Measurements from ENCODE around the gene IL12B.
"Not testable (repeated sequence)": the region's sequence is repeated elsewhere in the genome, so short reads cannot be mapped to it uniquely, and the experiment has no call there.

Gene IL12B

GRCh38 chr5:159303286-159303685 lies 27.0 kb downstream of the IL12B start:
- no peaks in the 10 kb centered on the region for H3K79me2 ChIP-seq (ENCODE audit: insufficient read depth, low read length)
- H3K4me3 ChIP-seq (ENCODE audit: insufficient read depth, low read length, poor library complexity, severe bottlenecking), result no peak overlapping the region
- H4K20me1 ChIP-seq (ENCODE audit: low read depth, low read length), result no peaks in the 10 kb centered on the region
- H3K4me2 ChIP-seq (ENCODE audit: low read depth, low read length, poor library complexity, severe bottlenecking), result no peak overlapping the region
- H3K27ac ChIP-seq (ENCODE audit: low read depth, low read length), result no peak overlapping the region
- 0 out of 2 replicates have a peak, but pooled peaks cover 10% of the 10 kb centered on the region for H3K9me3 ChIP-seq (ENCODE audit: insufficient read depth, low read length)
- H3K9ac ChIP-seq (ENCODE audit: low read length), result no peak overlapping the region
- H2AFZ ChIP-seq (ENCODE audit: low read depth, low read length, severe bottlenecking), result no peak overlapping the region
- H3K36me3 ChIP-seq (ENCODE audit: low read length), result peaks cover 2% of the 10 kb centered on the region; the same call in 1 of the 2 replicates
- H3K9me2 ChIP-seq (replicated peaks; ENCODE audit: insufficient read depth, low read length), result no peaks in the 10 kb centered on the region
- no peaks in the 10 kb centered on the region for H3K27me3 ChIP-seq (ENCODE audit: low read length)
- H3F3A ChIP-seq (ENCODE audit: insufficient read depth), result no peaks in the 10 kb centered on the region
- TF ChIP-seq EZH2phosphoT487 (conservative IDR thresholded peaks at IDR 0.05; ENCODE audit: low read length) (no peak), CTCF (IDR thresholded peaks at IDR 0.05; ENCODE audit: insufficient read depth, low read length, poor library complexity, severe bottlenecking) (no peak)

GRCh38 chr5:159301929-159302860 lies 28.1 kb downstream of the IL12B start:
- not testable (repeated sequence) for H3K36me3 ChIP-seq (ENCODE audit: low read length); H3K27ac ChIP-seq (ENCODE audit: low read depth, low read length); H3K79me2 ChIP-seq (ENCODE audit: insufficient read depth, low read length); H3K9ac ChIP-seq (ENCODE audit: low read length); H3K9me2 ChIP-seq (replicated peaks; ENCODE audit: insufficient read depth, low read length); H3K4me3 ChIP-seq (ENCODE audit: insufficient read depth, low read length, poor library complexity, severe bottlenecking); H3F3A ChIP-seq (ENCODE audit: insufficient read depth); H4K20me1 ChIP-seq (ENCODE audit: low read depth, low read length); H2AFZ ChIP-seq (ENCODE audit: low read depth, low read length, severe bottlenecking); H3K4me2 ChIP-seq (ENCODE audit: low read depth, low read length, poor library complexity, severe bottlenecking); H3K27me3 ChIP-seq (ENCODE audit: low read length)
- peaks cover 10% of the 10 kb centered on the region; the same call in 1 of the 2 replicates for H3K9me3 ChIP-seq (ENCODE audit: insufficient read depth, low read length)

GRCh38 chr5:159301466-159301865 lies 28.8 kb downstream of the IL12B start:
- Histone ChIP-seq H3K9ac (ENCODE audit: low read length) (no peak overlapping the region), H3K9me3 (ENCODE audit: insufficient read depth, low read length) (peaks cover 10% of the 10 kb centered on the region; the same call in 1 of the 2 replicates), H2AFZ (ENCODE audit: low read depth, low read length, severe bottlenecking) (no peak overlapping the region), H3K27ac (ENCODE audit: low read depth, low read length) (no peak overlapping the region), H4K20me1 (ENCODE audit: low read depth, low read length) (no peaks in the 10 kb centered on the region), H3K36me3 (ENCODE audit: low read length) (peaks cover 2% of the 10 kb centered on the region; the same call in 1 of the 2 replicates), H3K79me2 (ENCODE audit: insufficient read depth, low read length) (no peaks in the 10 kb centered on the region), H3K4me2 (ENCODE audit: low read depth, low read length, poor library complexity, severe bottlenecking) (no peak overlapping the region), H3K9me2 (replicated peaks; ENCODE audit: insufficient read depth, low read length) (no peaks in the 10 kb centered on the region), H3F3A (ENCODE audit: insufficient read depth) (no peaks in the 10 kb centered on the region), H3K4me3 (ENCODE audit: insufficient read depth, low read length, poor library complexity, severe bottlenecking) (no peak overlapping the region), H3K27me3 (ENCODE audit: low read length) (no peaks in the 10 kb centered on the region)
- TF ChIP-seq EZH2phosphoT487 (conservative IDR thresholded peaks at IDR 0.05; ENCODE audit: low read length), result no peak

GRCh38 chr5:159297300-159297699 lies 33.0 kb downstream of the IL12B start:
- not testable (repeated sequence) for H3F3A ChIP-seq (ENCODE audit: insufficient read depth); H3K9me2 ChIP-seq (replicated peaks; ENCODE audit: insufficient read depth, low read length)

More at GRCh38 chr5:159297300-159297699, 33.0 kb downstream of the IL12B start:
- not testable (repeated sequence) for H3K27ac ChIP-seq (ENCODE audit: low read depth, low read length); H3K4me2 ChIP-seq (ENCODE audit: low read depth, low read length, poor library complexity, severe bottlenecking); H3K79me2 ChIP-seq (ENCODE audit: insufficient read depth, low read length); H3K27me3 ChIP-seq (ENCODE audit: low read length); H3K9ac ChIP-seq (ENCODE audit: low read length); H3K9me3 ChIP-seq (ENCODE audit: insufficient read depth, low read length); H2AFZ ChIP-seq (ENCODE audit: low read depth, low read length, severe bottlenecking); H3K36me3 ChIP-seq (ENCODE audit: low read length); H3K4me3 ChIP-seq (ENCODE audit: insufficient read depth, low read length, poor library complexity, severe bottlenecking); H4K20me1 ChIP-seq (ENCODE audit: low read depth, low read length)
